Sigmoid colon (tissue), 4 donors: Measurements from ENCODE around the gene TMEM259.

Experiments
- POLR2A ChIP-seq, 2 donors: fragments of 450-650 bp; IDR thresholded peaks; one replicate each; pipeline ENCODE4 v1.6.1; 2016; ENCODE audit warnings: antibody characterized with exemption in 2 of 2, mild to moderate bottlenecking in 2 of 2, moderate library complexity in 2 of 2
- POLR2AphosphoS5 ChIP-seq, 4 donors: sonication (generic); formaldehyde crosslinking; IDR thresholded peaks; one replicate each; pipeline ENCODE4 v1.6.1; 2017; ENCODE audit warnings: antibody characterized with exemption in 4 of 4
- TF ChIP-seq, protein P1 (sequence below), 4 experiments: fragments of 450-650 bp in 3 of 4; fragments of 200-600 bp in 1 of 4; IDR thresholded peaks; one replicate each; pipeline ENCODE4 v1.5.1; 2016 to 2019; ENCODE audit warnings: antibody characterized with exemption in 4 of 4, mild to moderate bottlenecking in 3 of 4, moderate library complexity in 2 of 4

- TF ChIP-seq, protein P1, sequence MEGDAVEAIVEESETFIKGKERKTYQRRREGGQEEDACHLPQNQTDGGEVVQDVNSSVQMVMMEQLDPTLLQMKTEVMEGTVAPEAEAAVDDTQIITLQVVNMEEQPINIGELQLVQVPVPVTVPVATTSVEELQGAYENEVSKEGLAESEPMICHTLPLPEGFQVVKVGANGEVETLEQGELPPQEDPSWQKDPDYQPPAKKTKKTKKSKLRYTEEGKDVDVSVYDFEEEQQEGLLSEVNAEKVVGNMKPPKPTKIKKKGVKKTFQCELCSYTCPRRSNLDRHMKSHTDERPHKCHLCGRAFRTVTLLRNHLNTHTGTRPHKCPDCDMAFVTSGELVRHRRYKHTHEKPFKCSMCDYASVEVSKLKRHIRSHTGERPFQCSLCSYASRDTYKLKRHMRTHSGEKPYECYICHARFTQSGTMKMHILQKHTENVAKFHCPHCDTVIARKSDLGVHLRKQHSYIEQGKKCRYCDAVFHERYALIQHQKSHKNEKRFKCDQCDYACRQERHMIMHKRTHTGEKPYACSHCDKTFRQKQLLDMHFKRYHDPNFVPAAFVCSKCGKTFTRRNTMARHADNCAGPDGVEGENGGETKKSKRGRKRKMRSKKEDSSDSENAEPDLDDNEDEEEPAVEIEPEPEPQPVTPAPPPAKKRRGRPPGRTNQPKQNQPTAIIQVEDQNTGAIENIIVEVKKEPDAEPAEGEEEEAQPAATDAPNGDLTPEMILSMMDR (IDR thresholded peaks at IDR 0.05): no peak
- TF ChIP-seq POLR2A (IDR thresholded peaks at IDR 0.05): no peak
- TF ChIP-seq POLR2AphosphoS5 (IDR thresholded peaks at IDR 0.05): no peak
These were observed 28.9 kb upstream of the TMEM259 start for GRCh38 chr19:1049800-1050199.
